NCI-H128 (cell line): ENCODE results near the gene NIF3L1.
A peak's percentile ranks its signal among the peaks of the same experiment; 100 is the strongest.

Source experiments
- DNase-seq: peaks from one replicate; lab custom pipeline; 2025; ENCODE audit not compliant: unreplicated experiment; lab: John Stamatoyannopoulos, UW

The NIF3L1 gene

DNA sequence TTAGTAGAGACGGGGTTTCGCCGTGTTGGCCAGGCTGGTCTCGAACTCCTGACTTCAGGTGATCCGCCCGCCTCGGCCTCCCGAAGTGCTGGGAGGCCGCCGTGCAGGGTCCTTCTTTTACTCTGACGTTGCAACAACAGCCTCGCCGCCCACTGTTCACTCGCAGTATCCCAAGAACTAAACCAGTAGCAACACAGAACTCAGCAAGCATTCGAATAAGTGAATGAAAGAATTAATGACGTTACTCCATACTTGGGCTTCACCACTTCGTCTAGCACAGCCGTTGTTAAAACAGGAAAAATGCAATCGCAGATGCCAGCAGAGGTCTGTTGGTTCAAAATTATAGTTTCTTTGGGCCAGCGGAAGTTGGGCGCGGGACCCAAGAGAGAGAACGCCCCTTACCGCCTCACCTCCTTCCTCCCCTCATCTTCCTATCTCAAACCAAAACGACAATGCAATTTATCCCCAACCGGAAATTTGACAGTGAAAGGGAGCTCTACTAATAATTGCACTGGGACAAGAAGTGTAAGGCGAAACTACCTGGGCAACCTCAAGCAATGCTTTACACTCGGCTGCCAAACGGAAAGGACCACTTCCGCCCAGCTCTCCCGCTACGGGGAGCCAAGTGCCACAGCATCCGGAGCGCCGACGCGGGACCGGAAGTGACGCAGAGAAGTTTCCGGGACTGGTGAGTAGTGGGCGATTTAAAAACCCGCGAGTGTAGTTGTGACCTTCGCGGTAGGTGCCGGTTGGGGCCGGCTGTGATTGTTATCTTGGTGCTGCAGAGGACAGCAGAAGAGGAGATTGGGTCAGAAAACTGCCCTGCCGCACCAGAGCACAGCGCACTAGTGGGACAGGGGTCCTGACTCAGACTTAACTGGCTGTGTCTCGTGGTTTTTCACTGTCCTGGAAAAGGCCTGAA, at the start of gene NIF3L1, which contains the start of gene PPIL3:
Gene NIF3L1, plus strand, starts transcription at position 668 of the 922 bp plus-strand sequence. CDS start 2,573 bp downstream, outside the sequence.
Gene PPIL3, minus strand, starts transcription at position 374 of the 922 bp plus-strand sequence. CDS start 1,462 bp downstream, outside the sequence.
- DNase-seq = peak; percentile 84

DNA sequence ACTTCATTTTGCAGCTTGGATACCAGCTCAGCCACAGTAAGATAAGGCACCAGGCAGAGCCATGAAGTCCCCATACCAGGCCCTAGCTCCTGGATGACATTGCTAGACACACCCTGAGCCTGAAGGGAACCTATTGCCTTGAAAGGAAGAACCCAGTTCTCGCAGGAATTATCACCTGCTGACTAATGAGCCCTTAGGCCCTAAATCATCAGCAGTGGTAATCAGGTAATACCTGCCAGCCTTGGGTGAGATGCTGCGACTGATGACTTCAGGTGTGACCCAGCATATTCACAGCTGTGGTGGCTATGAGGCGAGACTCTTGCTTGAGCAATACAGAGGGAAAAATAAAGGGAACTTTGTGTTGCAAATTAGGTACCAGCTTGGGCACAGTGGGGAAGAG, 49.7 kb upstream of the NIF3L1 start:
- no peak for DNase-seq

DNA sequence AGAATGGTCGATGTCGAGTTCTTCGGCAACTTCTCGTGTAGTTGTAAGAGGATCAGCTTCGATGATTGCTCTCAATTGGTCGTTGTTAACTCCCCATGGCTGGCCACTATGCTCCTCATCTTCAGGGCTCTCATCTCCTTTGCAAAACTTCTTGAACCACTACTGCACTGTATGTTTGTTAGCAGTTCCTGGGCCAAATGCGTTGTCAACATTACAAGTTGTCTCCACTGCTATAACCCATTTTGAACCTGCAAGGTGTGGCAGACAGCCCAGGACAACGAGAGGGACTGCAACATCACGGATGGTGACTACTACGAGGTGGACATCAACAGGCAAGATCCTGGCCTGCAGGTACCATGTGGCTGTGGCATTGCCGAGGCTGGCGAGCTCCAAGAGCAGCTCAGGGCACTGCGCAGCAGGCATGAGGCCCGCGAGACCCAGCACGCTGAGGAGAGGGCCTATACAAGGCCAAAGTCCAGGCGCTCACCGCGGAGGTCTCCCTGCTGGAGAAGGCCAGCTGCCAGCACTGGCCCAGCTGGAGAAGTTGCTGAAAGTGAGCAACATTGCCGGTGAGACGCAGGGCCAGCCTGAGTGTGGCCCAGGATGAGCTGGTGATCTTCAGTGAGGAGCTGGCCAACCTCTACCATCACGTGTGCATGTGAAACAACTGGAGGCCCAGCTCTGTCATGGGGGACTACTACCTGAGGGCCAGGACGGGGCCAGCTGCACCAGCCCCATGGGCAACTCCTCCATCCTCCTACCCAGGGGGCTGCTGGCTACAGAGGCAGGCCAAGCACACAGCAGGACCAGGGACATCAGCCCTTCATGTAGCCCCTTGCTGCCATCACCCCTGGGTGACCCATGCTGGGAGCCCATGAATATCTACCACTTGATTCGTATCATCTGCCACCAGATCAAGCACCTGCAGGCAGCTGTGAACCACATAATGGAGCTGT, 44.9 kb upstream of the NIF3L1 start:
- DNase-seq = no peak

DNA sequence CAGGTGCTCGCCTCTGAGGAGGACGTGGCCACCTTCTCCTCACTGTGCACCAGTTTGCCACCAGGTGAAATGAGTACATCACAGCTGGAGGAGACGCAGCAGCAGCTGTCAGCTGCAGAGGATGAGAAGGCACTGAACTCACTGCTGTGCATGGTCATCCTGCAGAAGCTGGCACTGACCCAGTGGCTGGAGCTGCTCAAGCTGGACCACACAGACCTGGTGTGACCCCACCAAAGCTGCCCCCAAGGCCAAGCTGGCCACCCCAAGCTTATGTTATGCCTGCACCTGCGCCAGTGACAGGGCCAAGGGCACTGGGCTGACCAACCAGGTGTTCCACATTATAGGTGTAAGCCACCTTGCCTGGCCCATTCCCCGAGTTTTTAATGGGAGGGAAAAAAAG, 44.0 kb upstream of the NIF3L1 start:
- DNase-seq = no peak

DNA sequence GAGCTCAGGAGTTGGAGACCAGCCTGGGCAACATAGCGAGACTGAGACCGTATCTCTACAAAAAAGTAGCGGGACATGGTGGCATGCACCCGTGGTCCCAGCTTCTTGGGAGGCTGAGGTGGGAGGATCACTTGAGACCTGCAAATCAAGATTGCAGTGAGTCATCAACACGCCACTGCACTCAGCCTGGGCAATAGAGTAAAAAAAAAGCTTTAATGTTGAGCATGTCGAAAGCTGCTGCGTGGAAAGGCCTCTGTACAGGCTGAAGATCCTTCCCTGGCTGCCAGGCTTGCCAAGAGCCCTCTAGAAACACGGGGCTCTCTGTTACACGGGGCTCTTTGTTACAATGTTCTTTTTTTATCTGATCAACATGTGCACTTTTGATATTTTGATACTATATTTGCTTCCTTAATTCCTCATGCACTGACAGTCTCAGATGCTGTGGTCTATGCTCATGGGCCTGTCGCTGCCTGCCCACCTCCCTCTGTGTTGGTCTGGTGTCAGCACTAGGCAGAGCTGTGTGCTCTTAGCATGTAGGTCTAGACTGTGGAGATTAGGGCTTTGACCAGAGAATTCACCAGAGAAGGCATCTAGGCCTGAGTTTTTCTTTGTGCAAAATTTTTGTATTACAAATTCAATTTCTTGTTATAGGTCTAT, 43.4 kb upstream of the NIF3L1 start:
- no peak for DNase-seq

GRCh38 chr2:200847269-200847668, 41.9 kb upstream of the NIF3L1 start:
- DNase-seq = no peak

DNA sequence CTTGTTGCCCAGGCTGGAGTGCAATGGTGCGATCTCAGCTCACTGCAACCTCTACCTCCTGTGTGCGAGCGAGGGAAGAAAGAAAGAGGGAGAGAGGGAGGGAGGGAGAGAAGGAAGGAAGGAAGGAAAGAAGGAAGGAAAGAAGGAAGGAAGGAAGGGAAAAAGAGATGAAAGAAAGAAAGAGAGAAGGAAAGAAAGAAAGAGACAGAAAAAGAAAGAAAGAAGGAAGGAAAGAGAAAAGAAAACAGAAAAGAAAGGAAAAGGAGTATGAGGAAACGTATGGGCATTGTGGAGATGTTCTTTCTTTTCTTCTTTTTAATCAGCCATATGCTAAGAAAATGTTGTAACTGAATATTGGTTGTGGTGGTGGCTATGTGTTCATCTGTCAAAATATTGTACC, 41.2 kb upstream of the NIF3L1 start:
- no peak for DNase-seq

DNA sequence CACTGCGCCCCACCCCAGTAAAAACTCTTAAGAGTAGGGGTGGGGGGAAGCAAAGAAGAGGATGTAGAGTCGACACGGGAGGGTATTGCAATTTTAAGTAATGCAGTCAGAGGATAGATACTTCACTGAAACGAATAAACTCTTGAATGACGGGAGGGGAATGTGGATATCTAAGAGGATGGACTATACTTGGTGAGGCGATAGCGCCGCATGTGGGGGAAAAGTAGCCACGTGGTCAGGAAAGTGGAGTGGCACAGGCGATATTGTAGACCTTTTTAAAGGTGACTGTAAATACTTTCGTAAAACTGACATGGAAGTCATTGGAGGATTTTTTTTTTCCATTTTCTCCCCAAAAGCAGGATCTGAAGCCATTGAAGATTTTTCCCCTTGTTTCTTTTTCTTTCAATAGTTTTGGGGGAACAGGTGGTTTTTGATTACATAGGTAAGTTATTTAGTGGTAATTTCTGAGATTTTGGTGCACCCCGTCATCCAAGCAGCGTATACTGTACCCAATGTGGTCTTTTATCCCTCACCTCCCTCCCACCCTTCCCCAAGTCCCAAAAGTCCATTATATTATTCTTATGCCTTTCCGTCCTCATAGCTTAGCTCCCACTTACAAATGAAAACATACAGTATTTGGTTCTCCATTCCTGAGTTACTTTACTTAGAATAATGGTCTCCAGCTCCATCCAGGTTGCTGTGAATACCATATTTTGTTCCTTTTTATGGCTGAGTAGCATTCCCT, 38.5 kb upstream of the NIF3L1 start:
- no peak for DNase-seq

DNA sequence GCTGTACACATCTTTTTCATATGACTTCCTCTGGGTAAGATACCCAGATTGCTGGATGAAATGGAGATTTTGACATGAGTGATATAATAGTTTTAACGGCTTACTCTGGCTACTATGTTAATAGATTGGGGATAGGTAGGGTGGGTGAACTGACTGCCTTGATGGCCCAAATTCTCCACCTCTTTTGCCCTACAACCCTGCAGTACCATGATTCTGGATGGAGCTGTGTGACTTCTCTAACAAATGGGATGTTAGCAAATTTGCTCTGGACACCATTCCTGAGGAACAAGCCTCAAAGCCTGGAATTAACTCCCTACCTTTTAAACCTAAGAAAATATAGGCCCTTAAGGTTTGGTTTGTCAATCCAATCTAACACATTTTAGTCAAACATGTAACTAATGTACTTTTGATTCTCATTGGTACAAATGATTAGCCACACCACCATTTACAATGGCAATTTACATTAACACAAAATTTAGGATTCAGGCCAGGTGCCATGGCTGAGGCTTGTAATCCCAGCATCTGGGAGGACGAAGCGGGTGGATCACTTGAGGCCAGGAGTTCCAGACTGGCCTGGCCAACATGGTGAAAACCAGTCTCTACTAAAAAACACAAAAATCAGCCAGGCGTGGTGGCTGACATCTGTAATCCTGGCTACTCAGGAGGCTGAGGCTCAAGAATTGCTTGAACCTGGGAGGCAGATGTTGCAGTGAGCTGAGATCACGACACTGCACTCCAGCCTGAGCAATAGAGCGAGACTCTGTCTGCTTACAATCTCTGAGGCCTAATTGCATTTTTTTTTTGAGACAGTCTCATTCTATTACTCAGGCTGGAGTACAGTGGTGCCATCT, 37.5 kb upstream of the NIF3L1 start:
- no peak for DNase-seq

DNA sequence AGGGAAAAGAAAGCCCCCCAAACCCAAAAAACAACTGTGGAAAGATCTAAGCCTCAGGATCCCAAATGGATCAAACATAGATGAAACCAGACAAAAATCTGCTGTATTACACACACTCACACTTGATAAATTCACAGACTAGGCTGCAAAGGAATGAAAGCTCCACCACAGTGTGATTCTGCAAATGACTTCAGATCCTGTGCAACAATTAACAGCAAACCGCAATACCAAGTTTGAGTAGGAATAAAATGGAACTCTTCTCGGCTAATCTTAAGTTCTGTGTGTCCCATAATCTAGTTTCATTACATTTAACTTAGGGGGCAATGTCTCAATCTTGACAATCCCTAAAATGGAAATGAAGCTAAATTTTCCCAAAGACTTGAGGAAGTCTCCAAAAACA, 36.6 kb upstream of the NIF3L1 start:
- no peak for DNase-seq

- no peak for DNase-seq
These were observed 32.4 kb upstream of the NIF3L1 start for GRCh38 chr2:200856806-200857205.

DNA sequence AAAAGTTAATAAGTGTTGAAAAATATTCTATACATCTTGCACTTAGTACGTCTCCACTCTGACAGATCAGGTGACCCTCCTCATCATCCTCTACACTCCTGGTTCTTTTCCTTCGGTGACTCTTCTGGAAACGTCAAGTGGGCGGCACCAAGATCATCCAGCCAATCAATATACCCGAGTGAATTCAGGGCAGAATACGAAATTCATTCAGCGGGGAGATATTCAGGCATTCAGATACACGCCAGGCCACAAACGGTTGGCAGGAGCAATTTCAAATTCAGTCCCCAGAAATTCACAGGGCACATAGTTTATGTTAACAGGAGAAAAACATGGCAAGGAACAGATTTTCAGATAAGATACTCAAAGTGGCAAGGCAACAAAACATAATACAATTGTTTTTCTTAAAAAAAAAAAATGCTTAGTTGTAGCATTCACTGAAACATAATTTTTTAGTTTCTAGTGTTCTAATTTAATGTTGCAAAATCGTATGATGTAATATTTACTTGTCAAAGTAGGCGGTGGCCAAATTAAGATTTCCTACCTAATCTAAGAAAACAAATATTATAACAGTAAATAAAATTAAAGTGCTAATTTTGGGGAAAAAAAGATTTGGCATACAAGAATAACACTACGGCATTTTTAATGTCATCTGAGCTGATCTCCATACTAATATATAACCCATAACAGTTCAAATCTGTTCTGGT, 28.9 kb upstream of the NIF3L1 start:
- no peak for DNase-seq

DNA sequence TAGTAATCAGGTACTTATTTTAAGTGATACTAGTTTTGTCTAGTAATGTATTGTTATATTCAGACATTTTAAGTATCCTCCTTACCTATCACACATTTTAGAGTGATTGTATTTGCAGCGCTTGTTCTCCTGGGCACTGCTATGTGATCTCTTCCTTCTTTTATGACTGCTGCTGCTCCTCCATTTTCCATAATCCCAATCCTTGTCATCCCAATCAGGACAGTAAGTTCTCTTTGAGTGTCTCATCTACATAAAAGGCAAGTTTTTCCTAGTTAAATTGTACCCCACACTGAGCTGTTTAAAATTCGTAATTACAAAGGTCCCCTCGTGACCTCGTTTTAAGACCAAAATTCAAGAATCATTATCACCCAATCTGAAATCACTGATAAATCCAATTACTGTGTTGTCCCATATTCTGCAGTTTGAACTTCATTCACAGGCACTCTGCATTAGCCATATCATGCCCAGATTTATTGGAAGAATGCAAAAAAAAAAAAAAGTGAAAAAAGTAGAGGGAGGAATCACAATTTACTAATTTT, 27.5 kb upstream of the NIF3L1 start:
- DNase-seq = no peak

GRCh38 chr2:200862532-200863000, 26.6 kb upstream of the NIF3L1 start:
- DNase-seq = no peak

- DNase-seq = no peak
These were observed 25.4 kb upstream of the NIF3L1 start for GRCh38 chr2:200863782-200864175.

- peak; percentile 81 for DNase-seq
These were observed 24.8 kb upstream of the NIF3L1 start, which contains the start of gene CLK1 for GRCh38 chr2:200864176-200865034. Gene CLK1 (minus strand): TSS chr2:200864658. CDS start chr2:200861862, 2,796 bp downstream.

GRCh38 chr2:200869014-200869413, 20.2 kb upstream of the NIF3L1 start:
- DNase-seq = no peak
